Measurements from ENCODE around the gene FADS2. TPM values are rescaled to one million over a fixed set of nuclear protein-coding genes. Genes with fewer than 3 reads are reported as not detected.

The FADS2 gene
- total RNA-seq, 4 donors from 2014 or later, result 2.7 to 28.8 (median 3.9) TPM

DNA sequence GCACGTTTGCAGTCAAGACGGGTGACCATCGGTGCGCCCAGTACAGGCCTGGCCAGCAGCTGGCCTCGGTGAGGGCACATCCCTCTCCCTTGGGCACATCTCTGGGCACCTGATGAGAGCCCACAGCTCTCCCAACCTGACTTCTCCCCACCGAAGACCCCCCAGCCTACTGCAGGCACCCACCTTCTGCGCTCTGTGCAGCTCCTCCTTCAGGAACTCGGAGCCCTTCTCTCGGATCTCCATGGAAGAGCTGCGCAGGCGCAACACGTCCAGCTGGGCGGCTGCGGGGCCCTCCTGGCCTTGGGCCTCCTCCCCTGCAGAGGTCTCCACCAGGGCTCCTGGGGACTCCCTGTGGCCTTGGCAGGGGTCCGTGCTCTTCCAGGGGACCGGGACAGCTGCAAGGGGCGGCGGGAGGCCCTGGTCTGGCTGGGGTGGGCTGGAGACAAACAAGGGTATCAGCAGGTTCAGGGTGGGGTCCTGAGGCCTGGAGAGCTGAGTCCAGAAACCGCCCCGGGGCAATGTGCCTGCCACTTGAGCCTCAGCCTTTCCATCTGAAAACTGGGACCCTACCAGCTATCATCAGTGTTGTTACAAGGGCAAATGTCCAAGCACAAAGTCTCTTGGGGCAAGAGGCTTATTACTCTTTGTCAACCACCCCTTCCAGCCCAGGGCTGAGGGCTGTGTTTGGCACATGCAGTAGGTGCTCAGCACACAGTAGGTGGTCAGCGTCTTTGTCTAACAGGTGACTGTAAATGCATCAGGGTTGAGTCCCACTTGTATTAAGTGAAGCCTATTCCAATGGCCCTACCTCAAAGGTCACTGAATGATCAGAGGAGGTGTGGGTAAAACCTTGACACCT, 80.0 kb downstream of the FADS2 start:
- no peak for DNase-seq
- 88% methylated on average over 16 of the region's 21 CpGs; no CpG with 5 or more reads in 1 of the 2 donors for WGBS, 2 donors (ENCODE audit: low coverage in 1 of 2)
- peaks cover 0 to 23% (median 1%) of the 10 kb centered on the region in 4 donors for H3K4me1 ChIP-seq
- in situ Hi-C loops (cut with MboI; ENCODE audit: low pct_ligation_motif_present in 1 of 4, low pct_unique_long_range_greater_than_20kb in 1 of 4, low sequenced_read_pairs in 3 of 4), result no loop called here
- H3K9me3 ChIP-seq, result no peaks in the 10 kb centered on the region
- TF ChIP-seq, protein P1, sequence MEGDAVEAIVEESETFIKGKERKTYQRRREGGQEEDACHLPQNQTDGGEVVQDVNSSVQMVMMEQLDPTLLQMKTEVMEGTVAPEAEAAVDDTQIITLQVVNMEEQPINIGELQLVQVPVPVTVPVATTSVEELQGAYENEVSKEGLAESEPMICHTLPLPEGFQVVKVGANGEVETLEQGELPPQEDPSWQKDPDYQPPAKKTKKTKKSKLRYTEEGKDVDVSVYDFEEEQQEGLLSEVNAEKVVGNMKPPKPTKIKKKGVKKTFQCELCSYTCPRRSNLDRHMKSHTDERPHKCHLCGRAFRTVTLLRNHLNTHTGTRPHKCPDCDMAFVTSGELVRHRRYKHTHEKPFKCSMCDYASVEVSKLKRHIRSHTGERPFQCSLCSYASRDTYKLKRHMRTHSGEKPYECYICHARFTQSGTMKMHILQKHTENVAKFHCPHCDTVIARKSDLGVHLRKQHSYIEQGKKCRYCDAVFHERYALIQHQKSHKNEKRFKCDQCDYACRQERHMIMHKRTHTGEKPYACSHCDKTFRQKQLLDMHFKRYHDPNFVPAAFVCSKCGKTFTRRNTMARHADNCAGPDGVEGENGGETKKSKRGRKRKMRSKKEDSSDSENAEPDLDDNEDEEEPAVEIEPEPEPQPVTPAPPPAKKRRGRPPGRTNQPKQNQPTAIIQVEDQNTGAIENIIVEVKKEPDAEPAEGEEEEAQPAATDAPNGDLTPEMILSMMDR (IDR thresholded peaks at IDR 0.05), result no peak
- TF ChIP-seq EP300 (IDR thresholded peaks at IDR 0.05; ENCODE audit: low read depth), result no peak
- no peak for TF ChIP-seq POLR2A (IDR thresholded peaks at IDR 0.05)
- TF ChIP-seq POLR2AphosphoS5 (IDR thresholded peaks at IDR 0.05), result no peak
- H3K27me3 ChIP-seq, result no peaks in the 10 kb centered on the region
- no peaks in the 10 kb centered on the region for H3K36me3 ChIP-seq
- peak overlapping the region in 2 of 4 donors; percentile 18 to 25 for H3K27ac ChIP-seq
- intact Hi-C loops (cut with DNase I; ENCODE audit: low total_unique reads), result no loop called here
- H3K4me3 ChIP-seq, result no peak overlapping the region

DNA sequence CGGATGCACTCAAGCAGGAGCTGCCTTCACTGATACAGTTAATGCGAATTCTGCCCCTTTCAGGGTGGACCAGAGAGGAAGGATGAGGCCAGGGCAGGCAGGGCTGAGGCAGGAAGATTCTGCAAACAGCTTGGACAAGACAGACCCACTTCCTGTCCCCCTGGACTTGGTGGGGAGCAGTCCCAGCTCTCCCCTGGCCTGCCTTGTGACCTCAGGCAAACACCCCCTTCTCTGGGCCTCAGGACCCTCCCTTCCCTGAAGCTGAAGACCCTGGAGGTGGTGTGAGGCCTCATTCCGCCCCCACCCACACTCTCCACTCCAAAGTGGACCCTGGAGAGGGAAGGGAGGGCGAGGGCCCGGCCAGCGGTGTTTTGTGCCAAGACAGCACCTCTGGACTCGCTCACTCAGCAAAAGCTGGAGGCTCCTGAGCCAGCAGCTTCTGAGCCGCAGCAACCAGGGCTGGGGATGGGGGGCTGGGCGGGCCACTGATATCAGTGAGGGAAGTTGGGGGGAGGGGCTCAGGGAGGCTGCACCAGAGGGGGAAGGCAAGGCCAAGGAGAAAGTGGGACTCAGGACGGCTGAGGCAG, 80.7 kb downstream of the FADS2 start:
- intact Hi-C loops (cut with DNase I; ENCODE audit: low total_unique reads), result no loop called here
- 60 to 67% methylated on average over 1 to 9 of the region's 10 CpGs for WGBS, 2 donors (ENCODE audit: low coverage in 1 of 2)
- Histone ChIP-seq H3K27ac (peak overlapping the region in 2 of 4 donors; percentile 18 to 25), H3K27me3 (no peaks in the 10 kb centered on the region), H3K4me1 (peaks cover 0 to 23% (median 1%) of the 10 kb centered on the region in 4 donors), H3K4me3 (no peak overlapping the region), H3K9me3 (no peaks in the 10 kb centered on the region), H3K36me3 (no peaks in the 10 kb centered on the region)
- TF ChIP-seq POLR2A (IDR thresholded peaks at IDR 0.05), result no peak
- no peak for TF ChIP-seq POLR2AphosphoS5 (IDR thresholded peaks at IDR 0.05)
- in situ Hi-C loops (cut with MboI; ENCODE audit: low pct_ligation_motif_present in 1 of 4, low pct_unique_long_range_greater_than_20kb in 1 of 4, low sequenced_read_pairs in 3 of 4), result no loop called here
- DNase-seq, result peak; percentile 39

DNA sequence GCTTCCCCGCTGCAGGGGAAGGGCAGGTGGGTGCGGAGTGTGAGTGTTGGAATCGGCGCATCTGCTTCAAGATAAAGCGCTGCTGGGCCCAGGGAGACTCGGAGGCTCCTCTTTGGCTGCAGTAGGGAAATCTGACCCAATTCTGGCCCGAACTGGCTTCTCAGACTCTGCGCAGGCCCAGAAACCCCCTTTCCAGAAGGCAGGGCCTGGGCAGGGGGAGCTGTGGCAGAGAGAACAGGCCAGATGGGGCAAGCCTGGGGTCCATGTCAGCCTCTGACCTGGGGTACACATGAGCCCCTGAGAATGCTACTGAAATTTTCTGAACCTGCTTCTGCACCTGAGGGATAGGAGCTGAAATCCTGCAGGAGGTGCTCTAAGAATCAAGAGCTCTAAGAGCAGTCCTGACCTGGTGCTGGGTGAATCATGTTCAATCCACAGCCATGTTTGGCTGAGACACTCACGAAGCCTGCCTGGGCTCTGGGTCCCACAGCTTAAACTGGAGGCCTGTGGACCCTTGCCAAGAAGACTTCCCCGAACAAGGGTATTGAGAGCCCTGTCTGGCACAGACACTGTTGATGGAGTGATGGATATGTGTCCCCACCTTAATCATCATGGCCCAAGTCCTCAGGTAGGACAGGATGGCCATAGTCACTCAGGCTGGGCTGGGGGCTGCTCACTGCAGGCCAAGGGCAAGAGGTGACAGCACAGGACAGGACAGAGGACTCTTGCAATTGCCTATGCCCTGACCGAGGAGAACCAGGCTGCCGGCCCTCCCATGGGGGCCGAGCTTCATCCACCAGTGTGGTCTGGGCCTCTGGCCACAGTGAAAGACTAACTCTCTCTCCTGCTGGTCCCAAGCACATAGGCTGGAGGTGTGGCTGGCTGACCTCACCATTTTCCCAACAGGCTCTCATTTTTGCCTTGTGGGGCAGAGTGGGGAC, 82.4 kb downstream of the FADS2 start:
- no peaks in the 10 kb centered on the region for H3K36me3 ChIP-seq
- no peak for DNase-seq
- TF ChIP-seq POLR2AphosphoS5 (IDR thresholded peaks at IDR 0.05) (no peak), POLR2A (IDR thresholded peaks at IDR 0.05) (no peak), EP300 (IDR thresholded peaks at IDR 0.05; ENCODE audit: low read depth) (no peak)
- TF ChIP-seq, protein P1 (IDR thresholded peaks at IDR 0.05), result no peak
- no peaks in the 10 kb centered on the region for H3K27me3 ChIP-seq
- intact Hi-C loops (cut with DNase I; ENCODE audit: low total_unique reads) (no loop called here), in situ Hi-C loops (cut with MboI; ENCODE audit: low pct_ligation_motif_present in 1 of 4, low pct_unique_long_range_greater_than_20kb in 1 of 4, low sequenced_read_pairs in 3 of 4) (no loop called here)
- H3K9me3 ChIP-seq, result no peaks in the 10 kb centered on the region
- H3K4me1 ChIP-seq, result peaks cover 0 to 23% (median 1%) of the 10 kb centered on the region in 4 donors
- peak overlapping the region in 1 of 4 donors; percentile 43 for H3K27ac ChIP-seq
- 73 to 79% methylated on average over 3 to 13 of the region's 13 CpGs for WGBS, 2 donors (ENCODE audit: low coverage in 1 of 2)
- no peak overlapping the region for H3K4me3 ChIP-seq

DNA sequence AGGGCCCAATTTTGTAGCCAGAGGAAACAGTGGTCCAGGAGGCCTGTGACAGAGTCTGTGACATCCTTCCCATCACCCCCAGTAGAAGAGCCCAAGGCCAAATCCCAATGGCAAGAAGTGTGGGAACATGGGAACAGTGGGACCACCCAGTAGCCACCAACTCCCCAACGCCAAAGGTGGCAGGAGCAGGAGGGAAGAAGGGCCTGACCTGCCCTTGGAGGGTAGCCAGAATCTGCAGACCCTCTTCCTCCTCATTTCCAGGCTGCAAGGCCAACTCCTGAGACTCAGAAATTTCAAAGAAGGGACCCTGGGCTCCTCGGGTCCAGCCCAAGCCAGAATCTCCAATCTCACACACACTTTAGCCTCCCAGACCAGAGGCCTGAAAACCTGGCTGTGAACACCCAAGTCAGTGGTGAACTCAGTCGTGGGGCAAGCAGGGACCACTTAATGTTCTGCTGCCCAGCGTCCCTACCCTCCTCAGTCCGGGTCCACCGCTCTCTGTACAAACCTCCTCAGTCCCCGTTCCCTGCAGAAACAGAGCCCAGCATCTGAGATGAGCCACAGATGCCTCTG, 83.1 kb downstream of the FADS2 start:
- no peak for DNase-seq
- peak overlapping the region in 2 of 4 donors; percentile 11 to 43 for H3K27ac ChIP-seq
- H3K4me3 ChIP-seq, result no peak overlapping the region
- TF ChIP-seq POLR2AphosphoS5 (IDR thresholded peaks at IDR 0.05), result no peak
- no peak for TF ChIP-seq EP300 (IDR thresholded peaks at IDR 0.05; ENCODE audit: low read depth)
- TF ChIP-seq, protein P1 (IDR thresholded peaks at IDR 0.05), result no peak
- no peak for TF ChIP-seq POLR2A (IDR thresholded peaks at IDR 0.05)
- peaks cover under 1% of the 10 kb centered on the region for H3K27me3 ChIP-seq
- no peaks in the 10 kb centered on the region for H3K9me3 ChIP-seq
- WGBS, 2 donors (ENCODE audit: low coverage in 1 of 2), result 72% methylated on average over 7 of the region's 7 CpGs; no CpG with 5 or more reads in 1 of the 2 donors
- no peaks in the 10 kb centered on the region for H3K36me3 ChIP-seq
- intact Hi-C loops (cut with DNase I; ENCODE audit: low total_unique reads), result no loop called here
- peaks cover 0 to 23% (median 1%) of the 10 kb centered on the region in 4 donors for H3K4me1 ChIP-seq
- in situ Hi-C loops (cut with MboI; ENCODE audit: low pct_ligation_motif_present in 1 of 4, low pct_unique_long_range_greater_than_20kb in 1 of 4, low sequenced_read_pairs in 3 of 4), result no loop called here

Data from transverse colon (tissue), 4 donors.